Prostate gland (tissue), 2 donors: Measurements from ENCODE around the gene HUNK. TPM values are rescaled to one million over a fixed set of nuclear protein-coding genes. Genes with fewer than 3 reads are reported as not detected.
A peak's percentile ranks its signal among the peaks of the same experiment; 100 is the strongest.

Experiments used
- DNase-seq: peaks from one replicate; pipeline ENCODE4 v3.0.0-alpha.2; 2019; ENCODE audit warnings: low spot score
- H3K27ac ChIP-seq, 2 donors: fragments of 200-600 bp; sonication (generic); 2 replicates each; pipeline ENCODE4 v1.5.1; 2017 to 2019
- H3K27me3 ChIP-seq: fragments of 200-600 bp; sonication (generic); replicated peaks from 2 replicates; pipeline ENCODE4 v1.5.1; 2019; ENCODE audit not compliant: insufficient read depth
- H3K36me3 ChIP-seq, 2 donors: fragments of 200-600 bp; sonication (generic); 1 replicate in 1 of 2; 2 replicates in 1 of 2; pipeline versions ENCODE4 v1.5.1 to v1.8.1; 2017 to 2019
- H3K4me1 ChIP-seq: fragments of 200-600 bp; sonication (generic); replicated peaks from 2 replicates; pipeline ENCODE4 v1.5.1; 2019
- H3K4me3 ChIP-seq, 2 donors: fragments of 200-600 bp; sonication (generic); 2 replicates each; pipeline ENCODE4 v1.5.1; 2017 to 2019
- H3K9me3 ChIP-seq: fragments of 200-600 bp; sonication (generic); 2 replicates; pipeline ENCODE4 v1.5.1; 2017
- CTCF ChIP-seq, 4 experiments: fragments of 200-600 bp in 2 of 4; fragments of 450-650 bp in 2 of 4; sonication (generic) in 2 of 4; IDR thresholded peaks; 1 replicate in 3 of 4; 2 replicates in 1 of 4; pipeline ENCODE4 v1.5.1; 2016 to 2019; ENCODE audit warnings: antibody characterized with exemption in 4 of 4, mild to moderate bottlenecking in 2 of 4, moderate library complexity in 2 of 4
- POLR2A ChIP-seq: fragments of 450-650 bp; IDR thresholded peaks from one replicate; pipeline ENCODE4 v1.6.1; 2016; ENCODE audit warnings: antibody characterized with exemption, mild to moderate bottlenecking
- POLR2AphosphoS5 ChIP-seq: sonication (generic); formaldehyde crosslinking; IDR thresholded peaks from one replicate; pipeline ENCODE4 v1.6.1; 2017; ENCODE audit warnings: antibody characterized with exemption
- WGBS: methylation state at CpG from one replicate; pipeline ENCODE4 v1.1.5; 2018; 5-methylcytosine and 5-hydroxymethylcytosine counted together
- intact Hi-C: fragments of 100-400 bp; cut with DNase I; formaldehyde crosslinking; loops from one replicate; pipeline ENCODE4 v1.14.2; 2022
- total RNA-seq, 2 donors: library from RNA; depleted of rRNA; stranded (reverse); fragments of >200 nt; gene quantifications; one replicate each; pipeline ENCODE4 v1.1.0, GENCODE V29; 2016

The HUNK gene
- total RNA-seq, 2 donors from 2014 or later, result 3.7 to 5.0 TPM

GRCh38 chr21:32015461-32016139 is 142.8 kb downstream of the HUNK start:
- WGBS, result 30% methylated on average over 7 of the region's 7 CpGs
- H3K36me3 ChIP-seq, result no peaks in the 10 kb centered on the region
- DNase-seq, result peak; percentile 38
- no peaks in the 10 kb centered on the region for H3K27me3 ChIP-seq
- intact Hi-C loops, result no loop called here
- no peak for TF ChIP-seq POLR2A
- peak; percentile 43 for TF ChIP-seq POLR2AphosphoS5
- H3K27ac ChIP-seq, result peak overlapping the region in 1 of 2 donors; percentile 33
- no peaks in the 10 kb centered on the region for H3K9me3 ChIP-seq
- peaks cover 2% of the 10 kb centered on the region for H3K4me1 ChIP-seq
- no peak overlapping the region for H3K4me3 ChIP-seq

GRCh38 chr21:32018381-32018780 is 145.6 kb downstream of the HUNK start:
- no peak for DNase-seq
- Histone ChIP-seq H3K36me3 (no peaks in the 10 kb centered on the region), H3K9me3 (no peaks in the 10 kb centered on the region), H3K27me3 (no peaks in the 10 kb centered on the region), H3K4me3 (no peak overlapping the region), H3K27ac (no peak overlapping the region), H3K4me1 (peaks cover 17% of the 10 kb centered on the region)
- intact Hi-C loops, result no loop called here
- 92% methylated on average over 3 of the region's 3 CpGs for WGBS
- no peak for TF ChIP-seq POLR2AphosphoS5
- no peak for TF ChIP-seq CTCF (IDR thresholded peaks at IDR 0.05)
- TF ChIP-seq POLR2A, result no peak

- Histone ChIP-seq H3K4me1 (peaks cover 17% of the 10 kb centered on the region), H3K36me3 (no peaks in the 10 kb centered on the region), H3K9me3 (no peaks in the 10 kb centered on the region), H3K27me3 (no peaks in the 10 kb centered on the region), H3K27ac (peak overlapping the region in 1 of 2 donors; percentile 51), H3K4me3 (no peak overlapping the region)
- DNase-seq, result no peak
- TF ChIP-seq POLR2A, result no peak
- intact Hi-C loops, result no loop called here
- 72% methylated on average over 5 of the region's 5 CpGs for WGBS
Measured at GRCh38 chr21:32020564-32020963, 147.7 kb downstream of the HUNK start.

GRCh38 chr21:32021319-32021994 is 148.6 kb downstream of the HUNK start:
- peaks cover 15% of the 10 kb centered on the region for H3K4me1 ChIP-seq
- no peaks in the 10 kb centered on the region for H3K27me3 ChIP-seq
- H3K36me3 ChIP-seq, result no peaks in the 10 kb centered on the region
- no peak overlapping the region for H3K4me3 ChIP-seq
- WGBS, result 19% methylated on average over 12 of the region's 12 CpGs
- H3K9me3 ChIP-seq, result no peaks in the 10 kb centered on the region
- peak overlapping the region; percentile 49 to 51 for H3K27ac ChIP-seq
- intact Hi-C loops, result no loop called here
- peak; percentile 94 for DNase-seq
- TF ChIP-seq POLR2A (no peak), POLR2AphosphoS5 (peak; percentile 78), CTCF (IDR thresholded peaks at IDR 0.05) (peak in 1 of 4 experiments; percentile 7)

GRCh38 chr21:32022146-32022545 is 149.3 kb downstream of the HUNK start:
- no peak for DNase-seq
- Histone ChIP-seq H3K27ac (peak overlapping the region; percentile 49 to 51), H3K36me3 (no peaks in the 10 kb centered on the region), H3K27me3 (no peaks in the 10 kb centered on the region), H3K4me1 (peaks cover 15% of the 10 kb centered on the region), H3K9me3 (no peaks in the 10 kb centered on the region), H3K4me3 (no peak overlapping the region)
- TF ChIP-seq POLR2A (no peak), POLR2AphosphoS5 (no peak), CTCF (IDR thresholded peaks at IDR 0.05) (no peak)
- intact Hi-C loops, result no loop called here
- WGBS, result 51% methylated on average over 6 of the region's 6 CpGs
